Neural cell (in vitro differentiated cells): Measurements from ENCODE around the gene RDH14. TPM values are rescaled to one million over a fixed set of nuclear protein-coding genes. Genes with fewer than 3 reads are reported as not detected.

Experiments
- H2AFZ ChIP-seq: fragments of 200-600, 300-800 bp; sonication (generic), shearing (Covaris generic); 2 replicates; pipeline ENCODE4 v1.6.0; 2014; ENCODE audit warnings: low read depth, mild to moderate bottlenecking, antibody characterized with exemption, low read length, moderate library complexity
- H3F3A ChIP-seq: fragments of 200-600 bp; shearing (Covaris generic); 2 replicates; pipeline ENCODE4 v1.6.1; 2016; ENCODE audit warnings: mild to moderate bottlenecking, moderate library complexity, mixed read lengths, antibody characterized with exemption, low read length; ENCODE audit not compliant: insufficient read depth, poor library complexity, severe bottlenecking
- H3K27ac ChIP-seq: fragments of 200-600, 300-800 bp; sonication (generic), shearing (Covaris generic); 2 replicates; pipeline ENCODE4 v1.5.1; 2014; ENCODE audit warnings: mild to moderate bottlenecking, low read length, moderate library complexity
- H3K27me3 ChIP-seq: fragments of 300-800, 200-600 bp; sonication (generic), shearing (Covaris generic); 2 replicates; pipeline ENCODE4 v1.6.0; 2014; ENCODE audit warnings: mild to moderate bottlenecking, low read depth, low read length, moderate library complexity; ENCODE audit not compliant: insufficient read depth
- H3K36me3 ChIP-seq: fragments of 300-800, 200-600 bp; sonication (generic), shearing (Covaris generic); 2 replicates; pipeline ENCODE4 v1.5.1; 2014; ENCODE audit warnings: mild to moderate bottlenecking, antibody characterized with exemption, low read length, moderate library complexity; ENCODE audit not compliant: insufficient read depth
- H3K4me2 ChIP-seq: fragments of 300-800, 200-600 bp; sonication (generic), shearing (Covaris generic); 2 replicates; pipeline ENCODE4 v1.6.0; 2014; ENCODE audit warnings: mild to moderate bottlenecking, low read length
- H3K4me3 ChIP-seq: fragments of 300-800, 200-600 bp; sonication (generic), shearing (Covaris generic); 2 replicates; pipeline ENCODE4 v1.5.1; 2014; ENCODE audit warnings: mild to moderate bottlenecking, low read length, moderate library complexity
- H3K79me2 ChIP-seq: fragments of 200-600 bp; shearing (Covaris generic); replicated peaks from 2 replicates; pipeline ENCODE4 v1.6.0; 2014; ENCODE audit warnings: mild to moderate bottlenecking, low read length, moderate library complexity; ENCODE audit not compliant: insufficient read depth
- H3K9ac ChIP-seq: fragments of 300-800, 200-600 bp; sonication (generic), shearing (Covaris generic); 2 replicates; pipeline ENCODE4 v1.6.1; 2016; ENCODE audit warnings: mild to moderate bottlenecking, low read length, mixed read lengths
- H3K9me2 ChIP-seq: fragments of 200-600 bp; shearing (Covaris generic); 2 replicates; pipeline ENCODE4 v1.6.1; 2016; ENCODE audit warnings: mild to moderate bottlenecking, low read length, mixed read lengths; ENCODE audit not compliant: insufficient read depth
- H3K9me3 ChIP-seq: fragments of 200-600, 300-800 bp; sonication (generic), shearing (Covaris generic); 2 replicates; pipeline ENCODE4 v1.6.1; 2016; ENCODE audit warnings: mild to moderate bottlenecking, mixed run types, low read length, moderate library complexity, mixed read lengths
- H4K20me1 ChIP-seq: fragments of 200-600 bp; shearing (Covaris generic); 2 replicates; pipeline ENCODE4 v1.6.1; 2016; ENCODE audit warnings: mild to moderate bottlenecking, mixed run types; ENCODE audit not compliant: insufficient read depth
- CTCF ChIP-seq: fragments of 450-650 bp; IDR thresholded peaks from 2 replicates; pipeline ENCODE4 v1.5.1; 2014; ENCODE audit warnings: antibody characterized with exemption, mild to moderate bottlenecking, moderate library complexity; ENCODE audit not compliant: poor library complexity, severe bottlenecking
- EP300 ChIP-seq: fragments of 450-650 bp; conservative IDR thresholded peaks from 2 replicates; pipeline ENCODE4 v1.6.1; 2014; ENCODE audit warnings: antibody characterized with exemption, mild to moderate bottlenecking, moderate library complexity; ENCODE audit not compliant: poor library complexity, severe bottlenecking
- EZH2 ChIP-seq: fragments of 200-600, 300-800 bp; shearing (Covaris generic), sonication (generic); IDR thresholded peaks from 2 replicates; pipeline ENCODE4 v1.6.1; 2014; ENCODE audit warnings: antibody characterized with exemption, low read length, borderline replicate concordance, mild to moderate bottlenecking; ENCODE audit not compliant: insufficient read depth, poor library complexity, severe bottlenecking
- MXI1 ChIP-seq: fragments of 450-650 bp; conservative IDR thresholded peaks from 2 replicates; pipeline ENCODE4 v1.6.1; 2014; ENCODE audit warnings: antibody characterized with exemption, mild to moderate bottlenecking; ENCODE audit not compliant: poor library complexity, severe bottlenecking
- POLR2AphosphoS5 ChIP-seq: IDR thresholded peaks from 2 replicates; pipeline ENCODE4 v1.6.1; 2012
- RAD21 ChIP-seq: fragments of 450-650 bp; conservative IDR thresholded peaks from 2 replicates; pipeline ENCODE4 v1.6.1; 2014; ENCODE audit warnings: antibody characterized with exemption, mild to moderate bottlenecking, moderate library complexity
- REST ChIP-seq: IDR thresholded peaks from 2 replicates; pipeline ENCODE4 v1.6.1; 2012; ENCODE audit warnings: borderline replicate concordance
- SMC3 ChIP-seq: fragments of 450-650 bp; conservative IDR thresholded peaks from 2 replicates; pipeline ENCODE4 v1.6.1; 2014; ENCODE audit warnings: antibody characterized with exemption, mild to moderate bottlenecking, moderate library complexity; ENCODE audit not compliant: poor library complexity
- TAF1 ChIP-seq: IDR thresholded peaks from 2 replicates; pipeline ENCODE4 v1.6.1; 2012; ENCODE audit warnings: low read depth
- polyA minus RNA-seq: library from RNA; depleted of rRNA, polyadenylated mRNA; stranded (reverse); fragments of >200 nt; gene quantifications from 2 replicates; pipeline ENCODE4 v1.2.3, GENCODE V29; 2014
- polyA plus RNA-seq: library from polyadenylated mRNA; depleted of rRNA; stranded (reverse); fragments of >200 nt; gene quantifications from 2 replicates; pipeline ENCODE4 v1.2.3, GENCODE V29; 2014

Gene RDH14
- polyA plus RNA-seq (29.4 and 37.6 TPM in 2 replicates), polyA minus RNA-seq (39.5 and 40.9 TPM in 2 replicates)

- H3K36me3 ChIP-seq, result no peaks in the 10 kb centered on the region
- H3K4me3 ChIP-seq, result peak within 1 kb of the TSS; percentile 79
- H3K79me2 ChIP-seq, result peaks cover 23% of the 10 kb centered on the region
- H3K9me2 ChIP-seq, result no peaks in the 10 kb centered on the region
- TF ChIP-seq RAD21, result peak; percentile 32
- peak; percentile 37 for TF ChIP-seq EP300
- peak; percentile 8 for TF ChIP-seq REST
- TF ChIP-seq EZH2, result no peak
- peak; percentile 50 for TF ChIP-seq CTCF
- TF ChIP-seq MXI1, result peak; percentile 79
- TF ChIP-seq POLR2AphosphoS5, result peak; percentile 90
- TF ChIP-seq TAF1, result peak; percentile 82
- TF ChIP-seq SMC3, result peak; percentile 38
- peak within 1 kb of the TSS; percentile 86 for H3K4me2 ChIP-seq
- H3K27ac ChIP-seq, result peak within 1 kb of the TSS; percentile 71
- H2AFZ ChIP-seq, result peak within 1 kb of the TSS; percentile 95
- peak within 1 kb of the TSS; percentile 84 for H3K9ac ChIP-seq
- H3K27me3 ChIP-seq, result no peaks in the 10 kb centered on the region
- H3F3A ChIP-seq, result no peaks in the 10 kb centered on the region
- H4K20me1 ChIP-seq, result no peaks in the 10 kb centered on the region
- H3K9me3 ChIP-seq, result no peaks in the 10 kb centered on the region
Measured at GRCh38 chr2:18560031-18560796, at the start of gene RDH14. Gene RDH14 (minus strand): TSS chr2:18560653. CDS start chr2:18560572, 81 bp downstream.

DNA sequence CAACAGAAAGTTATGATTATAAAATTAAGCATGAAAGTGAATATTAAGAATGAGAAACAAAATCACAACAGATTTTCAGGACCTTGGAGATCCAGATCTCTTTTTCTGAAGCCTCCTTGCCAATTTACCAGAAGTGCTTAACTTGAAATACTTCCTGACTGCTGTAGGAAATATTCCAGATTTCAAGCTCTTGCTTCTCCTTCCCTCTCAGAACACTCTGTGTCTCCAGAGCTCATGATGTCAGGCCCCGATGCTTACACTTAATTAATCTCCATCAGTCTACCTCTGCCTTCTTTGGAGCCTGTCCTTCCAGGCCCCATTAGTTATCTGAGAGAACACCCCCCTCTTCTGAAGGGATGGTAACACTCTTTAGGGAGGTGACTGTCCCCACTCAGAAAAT lies 49.6 kb upstream of the RDH14 start:
- no peak overlapping the region for H2AFZ ChIP-seq
- H3K9me2 ChIP-seq, result no peaks in the 10 kb centered on the region
- H4K20me1 ChIP-seq, result no peaks in the 10 kb centered on the region
- H3K79me2 ChIP-seq, result no peaks in the 10 kb centered on the region
- H3K9me3 ChIP-seq, result no peaks in the 10 kb centered on the region
- no peaks in the 10 kb centered on the region for H3K27me3 ChIP-seq
- no peaks in the 10 kb centered on the region for H3K36me3 ChIP-seq
- no peak overlapping the region for H3K27ac ChIP-seq
- H3K4me3 ChIP-seq, result no peak overlapping the region
- no peak overlapping the region for H3K9ac ChIP-seq
- no peaks in the 10 kb centered on the region for H3F3A ChIP-seq
- no peak for TF ChIP-seq RAD21
- TF ChIP-seq MXI1, result no peak
- no peak for TF ChIP-seq EZH2
- TF ChIP-seq REST, result no peak
- TF ChIP-seq TAF1, result no peak
- TF ChIP-seq POLR2AphosphoS5, result no peak
- TF ChIP-seq SMC3, result no peak
- H3K4me2 ChIP-seq, result no peak overlapping the region
